ENCODE results near the gene SRGAP1.

GRCh38 chr12:64028541-64028940 is 184.0 kb downstream of the SRGAP1 start:
- TF ChIP-seq CTCF (IDR thresholded peaks at IDR 0.05) (no peak), EP300 (IDR thresholded peaks at IDR 0.05) (no peak)
